Mucosa of stomach (tissue), 1 donor: ENCODE results near the gene UGCG.

ENCODE experiments used
- H3K27me3 ChIP-seq: one replicate; pipeline ENCODE4 v1.7.0; 2013; ENCODE audit warnings: mild to moderate bottlenecking, low read length; ENCODE audit not compliant: control insufficient read depth, insufficient read depth
- H3K36me3 ChIP-seq: one replicate; pipeline ENCODE4 v1.7.0; 2013; ENCODE audit warnings: low read length; ENCODE audit not compliant: control insufficient read depth, insufficient read depth
- H3K4me1 ChIP-seq: one replicate; pipeline ENCODE4 v1.7.0; 2013; ENCODE audit warnings: mild to moderate bottlenecking, low read length; ENCODE audit not compliant: control insufficient read depth, insufficient read depth
- H3K4me3 ChIP-seq: one replicate; pipeline ENCODE4 v1.7.0; 2013; ENCODE audit warnings: low read length
- H3K9ac ChIP-seq: one replicate; pipeline ENCODE4 v1.7.0; 2013; ENCODE audit warnings: mild to moderate bottlenecking, low read length, moderate library complexity
- H3K9me3 ChIP-seq: one replicate; pipeline ENCODE4 v1.7.0; 2013; ENCODE audit warnings: mild to moderate bottlenecking, low read length, moderate library complexity; ENCODE audit not compliant: control insufficient read depth
- donor health status: Pancreatic carcinoma.

The UGCG gene

DNA sequence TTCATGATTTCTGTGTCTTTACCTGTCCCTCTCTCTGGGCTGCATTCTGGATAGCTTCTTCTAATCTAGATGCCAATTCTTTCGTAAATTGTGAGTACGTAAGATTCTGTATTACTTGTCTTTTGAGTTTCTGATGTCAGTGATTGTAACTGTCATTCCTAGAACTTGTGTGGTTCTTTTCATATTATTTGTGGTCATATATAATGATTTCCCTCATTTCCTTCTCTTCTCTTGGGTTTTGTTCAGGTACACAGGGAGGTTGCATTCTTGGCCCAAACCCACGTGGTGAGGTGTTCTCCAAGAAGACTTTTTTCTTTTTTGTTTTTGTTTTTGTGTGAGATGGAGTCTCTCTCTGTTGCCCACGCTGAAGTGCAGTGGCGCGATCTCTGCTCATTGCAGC, 13.8 kb downstream of the UGCG start:
- no peak overlapping the region for H3K9ac ChIP-seq
- H3K4me3 ChIP-seq = no peak overlapping the region
- H3K9me3 ChIP-seq = no peaks in the 10 kb centered on the region
- H3K36me3 ChIP-seq = no peaks in the 10 kb centered on the region
- H3K27me3 ChIP-seq = no peaks in the 10 kb centered on the region
- peaks cover 37% of the 10 kb centered on the region for H3K4me1 ChIP-seq

DNA sequence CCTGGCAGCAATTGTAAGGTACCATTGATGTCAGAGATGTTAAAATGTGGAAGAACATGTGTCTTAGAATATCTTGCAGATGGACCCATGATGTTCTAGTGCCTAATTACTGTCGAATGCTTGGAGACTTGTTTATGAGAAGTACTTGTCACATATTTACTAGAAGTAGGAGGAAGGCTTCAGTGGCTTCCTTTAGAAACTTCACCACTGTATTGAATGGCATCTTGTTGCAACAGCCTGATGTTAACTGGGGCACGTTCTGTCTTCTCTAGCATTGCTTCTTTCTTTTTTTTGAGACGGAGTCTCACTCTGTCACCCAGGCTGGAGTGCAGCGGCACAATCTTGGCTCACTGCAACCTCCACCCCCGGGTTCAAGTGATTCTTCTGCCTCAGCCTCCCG, 16.5 kb downstream of the UGCG start:
- peaks cover 4% of the 10 kb centered on the region for H3K36me3 ChIP-seq
- H3K4me1 ChIP-seq = peaks cover 40% of the 10 kb centered on the region
- H3K9ac ChIP-seq = no peak overlapping the region
- H3K4me3 ChIP-seq = no peak overlapping the region
- no peaks in the 10 kb centered on the region for H3K27me3 ChIP-seq
- H3K9me3 ChIP-seq = no peaks in the 10 kb centered on the region

DNA sequence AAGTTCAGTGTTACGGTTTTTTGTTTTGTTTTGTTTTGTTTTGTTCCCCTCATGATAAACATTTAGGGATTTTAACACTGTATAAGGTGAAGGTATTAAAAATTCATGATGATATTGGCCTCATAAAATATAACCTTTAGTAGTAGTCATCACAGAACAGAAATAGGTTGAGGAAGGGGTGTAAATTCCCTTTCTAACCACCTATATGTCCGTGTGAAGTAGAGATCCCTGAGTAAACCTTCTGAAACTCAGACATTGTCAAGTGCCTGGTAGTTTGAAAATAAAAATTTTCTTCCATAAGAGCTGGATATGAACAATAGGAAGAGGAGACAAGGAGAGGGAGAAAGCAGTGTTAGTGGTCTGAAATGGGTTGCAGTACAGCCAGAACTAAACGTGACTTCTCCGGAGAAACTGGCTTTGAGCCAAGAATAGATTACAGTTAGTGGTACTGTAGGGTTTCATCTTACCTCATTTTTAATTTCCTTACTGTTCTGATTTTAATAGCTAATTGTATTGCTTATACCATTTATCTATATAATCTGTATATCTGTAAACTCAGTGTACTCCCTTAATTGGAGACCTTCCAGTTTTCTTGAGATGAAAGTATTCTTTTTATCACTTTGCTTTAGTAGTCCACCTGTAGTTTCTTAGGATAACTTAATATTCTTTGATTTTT, 18.3 kb downstream of the UGCG start:
- Histone ChIP-seq H3K4me1 (peaks cover 24% of the 10 kb centered on the region), H3K4me3 (no peak overlapping the region), H3K27me3 (no peaks in the 10 kb centered on the region), H3K36me3 (peaks cover 4% of the 10 kb centered on the region), H3K9ac (peak overlapping the region; percentile 11), H3K9me3 (no peaks in the 10 kb centered on the region)

DNA sequence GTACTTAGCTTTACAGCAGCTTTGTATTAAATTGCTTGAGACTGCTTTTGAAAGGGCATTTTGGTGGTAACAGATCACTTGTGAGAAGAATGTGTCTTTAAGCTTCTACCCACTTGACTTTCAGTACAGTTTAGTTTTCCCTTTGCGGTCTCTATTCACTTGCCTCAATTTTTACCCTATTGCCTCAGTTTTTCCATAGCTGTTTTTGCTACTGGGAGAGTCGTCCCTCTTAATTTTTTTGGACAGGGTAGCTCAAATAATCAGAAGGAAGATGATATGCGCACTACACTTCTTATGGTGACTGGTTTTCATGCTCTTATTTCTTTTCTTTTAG, 18.8 kb downstream of the UGCG start:
- Histone ChIP-seq H3K36me3 (peaks cover 4% of the 10 kb centered on the region), H3K27me3 (no peaks in the 10 kb centered on the region), H3K9ac (no peak overlapping the region), H3K9me3 (no peaks in the 10 kb centered on the region), H3K4me1 (peaks cover 24% of the 10 kb centered on the region), H3K4me3 (no peak overlapping the region)

GRCh38 chr9:111916234-111916645, 19.6 kb downstream of the UGCG start:
- peaks cover 4% of the 10 kb centered on the region for H3K36me3 ChIP-seq
- H3K9me3 ChIP-seq = no peaks in the 10 kb centered on the region
- peak overlapping the region; percentile 19 for H3K9ac ChIP-seq
- peaks cover 19% of the 10 kb centered on the region for H3K4me1 ChIP-seq
- no peak overlapping the region for H3K4me3 ChIP-seq
- no peaks in the 10 kb centered on the region for H3K27me3 ChIP-seq

DNA sequence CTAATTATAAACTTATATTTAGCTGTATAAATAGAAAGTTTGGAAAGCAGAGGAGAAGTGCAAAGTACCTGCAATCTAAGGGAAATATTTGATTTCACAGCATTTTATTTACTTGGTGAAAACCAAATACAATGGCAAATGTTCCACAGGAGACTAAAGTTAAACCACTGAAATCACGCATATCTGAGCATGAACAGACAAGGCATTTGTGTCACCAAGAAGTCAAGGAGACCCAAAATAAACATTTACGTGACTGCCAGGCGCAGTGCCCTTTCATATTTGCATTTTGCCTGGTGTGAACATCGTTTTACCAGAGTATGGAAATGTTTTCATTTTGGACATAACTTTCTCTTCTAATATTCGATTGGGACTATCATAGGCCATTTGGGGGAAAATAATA, 20.6 kb downstream of the UGCG start:
- Histone ChIP-seq H3K4me3 (no peak overlapping the region), H3K9ac (no peak overlapping the region), H3K27me3 (no peaks in the 10 kb centered on the region), H3K4me1 (peaks cover 24% of the 10 kb centered on the region), H3K9me3 (no peaks in the 10 kb centered on the region), H3K36me3 (peaks cover 4% of the 10 kb centered on the region)

GRCh38 chr9:111917980-111918379, 21.4 kb downstream of the UGCG start:
- no peaks in the 10 kb centered on the region for H3K9me3 ChIP-seq
- no peak overlapping the region for H3K9ac ChIP-seq
- no peaks in the 10 kb centered on the region for H3K27me3 ChIP-seq
- H3K4me3 ChIP-seq = no peak overlapping the region
- H3K4me1 ChIP-seq = peaks cover 27% of the 10 kb centered on the region
- H3K36me3 ChIP-seq = peaks cover 4% of the 10 kb centered on the region

DNA sequence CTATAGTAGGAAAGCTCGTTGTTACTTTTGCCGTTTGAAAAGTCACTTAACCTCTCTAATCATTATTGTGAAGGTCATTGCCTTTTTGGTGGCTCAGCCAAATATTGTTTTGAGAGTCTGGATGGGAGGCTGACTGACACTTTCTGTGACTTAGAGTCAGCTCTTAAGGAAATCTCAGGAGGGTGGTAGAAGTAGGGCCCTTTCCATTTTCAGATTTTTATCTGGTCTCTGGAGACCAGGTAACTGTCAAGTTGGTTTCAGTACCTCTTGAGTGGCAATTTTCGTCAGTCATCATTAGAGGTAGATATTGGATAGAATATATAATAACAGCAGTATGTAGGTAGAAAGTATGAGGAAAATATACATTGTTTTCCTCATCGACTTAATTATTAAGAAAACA, 23.3 kb downstream of the UGCG start:
- H3K36me3 ChIP-seq = peaks cover 4% of the 10 kb centered on the region
- no peaks in the 10 kb centered on the region for H3K27me3 ChIP-seq
- peaks cover 31% of the 10 kb centered on the region for H3K4me1 ChIP-seq
- no peak overlapping the region for H3K4me3 ChIP-seq
- H3K9me3 ChIP-seq = no peaks in the 10 kb centered on the region
- no peak overlapping the region for H3K9ac ChIP-seq

DNA sequence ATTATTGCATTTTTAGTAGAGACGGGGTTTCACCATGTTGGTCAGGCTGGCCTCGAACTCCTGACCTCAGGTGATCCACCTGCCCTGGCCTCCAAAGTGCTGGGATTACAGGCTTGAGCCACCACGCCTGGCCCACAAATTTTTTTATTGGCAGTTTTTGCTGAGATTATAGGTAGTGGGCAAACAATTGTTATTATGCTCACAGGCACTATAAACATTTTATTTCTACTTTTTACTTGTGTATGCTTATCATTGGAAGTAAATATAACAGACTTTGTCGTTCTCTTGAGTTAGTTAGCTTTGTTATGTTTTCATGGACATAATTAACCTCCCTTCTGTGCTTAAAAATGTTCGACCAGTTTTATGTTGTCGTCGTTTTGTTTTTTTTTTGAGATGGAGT, 23.9 kb downstream of the UGCG start:
- Histone ChIP-seq H3K9me3 (no peaks in the 10 kb centered on the region), H3K36me3 (peaks cover 4% of the 10 kb centered on the region), H3K4me3 (no peak overlapping the region), H3K9ac (no peak overlapping the region), H3K27me3 (no peaks in the 10 kb centered on the region), H3K4me1 (peaks cover 31% of the 10 kb centered on the region)

- Histone ChIP-seq H3K9me3 (no peaks in the 10 kb centered on the region), H3K4me1 (peaks cover 30% of the 10 kb centered on the region), H3K9ac (no peak overlapping the region), H3K36me3 (no peaks in the 10 kb centered on the region), H3K27me3 (no peaks in the 10 kb centered on the region), H3K4me3 (no peak overlapping the region)
Observed at GRCh38 chr9:111922324-111923013, 25.9 kb downstream of the UGCG start.

DNA sequence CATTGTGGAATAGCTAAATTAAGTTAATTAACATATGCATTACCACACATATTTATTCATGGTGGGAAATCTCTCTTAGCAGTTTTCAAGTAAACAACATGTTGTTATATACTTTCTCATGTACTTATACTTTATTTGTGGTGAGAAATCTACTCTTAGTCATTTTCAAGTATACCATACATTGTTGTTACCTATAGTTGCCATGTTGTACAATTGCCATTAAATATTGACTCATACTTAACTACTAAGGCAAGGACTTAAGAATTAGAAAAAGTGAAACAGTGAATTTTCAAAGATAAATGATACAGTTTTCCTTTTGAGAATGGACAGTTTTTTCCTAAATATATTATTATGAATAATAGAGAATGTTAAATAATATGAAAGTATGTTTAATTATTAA, 27.7 kb downstream of the UGCG start:
- H3K4me1 ChIP-seq = peaks cover 35% of the 10 kb centered on the region
- no peaks in the 10 kb centered on the region for H3K27me3 ChIP-seq
- no peak overlapping the region for H3K9ac ChIP-seq

DNA sequence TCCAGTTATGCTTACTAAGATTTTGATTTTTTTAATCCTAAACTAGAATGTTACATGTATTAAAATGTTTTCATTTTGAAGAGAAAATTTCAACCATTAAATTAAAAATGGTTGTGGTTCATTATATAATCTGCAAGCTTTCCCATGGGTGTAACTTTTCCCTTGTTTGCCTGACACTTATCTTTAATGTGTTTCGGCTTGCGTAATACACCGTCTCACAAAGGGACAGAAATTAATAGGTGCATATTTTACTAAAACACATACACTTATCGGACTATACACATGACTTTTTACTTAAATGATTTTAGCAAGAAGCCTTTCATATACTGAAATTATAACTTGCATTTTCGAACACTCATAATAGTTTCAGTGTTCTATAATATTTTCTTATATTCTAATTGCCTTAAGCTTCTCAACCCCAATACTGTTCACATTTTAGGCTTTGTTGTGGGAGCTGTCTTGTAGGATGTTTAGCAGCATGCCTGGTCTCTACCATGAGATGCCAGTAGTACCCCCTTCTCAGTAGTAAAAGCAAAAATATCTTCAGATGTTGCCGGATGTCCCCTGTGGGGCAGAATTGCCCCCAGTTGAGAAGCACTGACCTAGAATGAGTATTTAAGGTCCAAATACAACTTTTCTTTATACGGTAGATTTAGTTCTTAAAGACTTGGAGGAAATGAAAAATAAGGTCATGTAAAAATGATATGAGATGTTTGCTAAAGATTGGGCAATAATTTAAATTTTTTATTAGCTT, 28.6 kb downstream of the UGCG start:
- Histone ChIP-seq H3K4me3 (no peak overlapping the region), H3K9me3 (no peaks in the 10 kb centered on the region), H3K4me1 (peaks cover 35% of the 10 kb centered on the region), H3K36me3 (peaks cover 5% of the 10 kb centered on the region), H3K9ac (peak overlapping the region; percentile 62), H3K27me3 (no peaks in the 10 kb centered on the region)

More for the DNA sequence above, 27.7 kb downstream of the UGCG start:
- peaks cover 5% of the 10 kb centered on the region for H3K36me3 ChIP-seq
- no peaks in the 10 kb centered on the region for H3K9me3 ChIP-seq
- H3K4me3 ChIP-seq = no peak overlapping the region
